ENCODE measurements around the gene SCARB2. TPM values are rescaled to one million over a fixed set of nuclear protein-coding genes. Genes with fewer than 3 reads are reported as not detected.

Gene SCARB2
- total RNA-seq, 1 donor from 2014 or later = 330 TPM

GRCh38 chr4:76216975-76217814, 3.6 kb upstream of the SCARB2 start:
- Mint-ChIP-seq H3K4me1 (ENCODE audit: low read depth, unreplicated experiment) (peaks cover 29% of the 10 kb centered on the region), H3K27ac (ENCODE audit: unreplicated experiment) (peak overlapping the region; percentile 66), H3K4me3 (ENCODE audit: unreplicated experiment) (peak overlapping the region; percentile 70), H3K27me3 (ENCODE audit: unreplicated experiment) (peaks cover 14% of the 10 kb centered on the region), H3K36me3 (ENCODE audit: unreplicated experiment) (peaks cover 6% of the 10 kb centered on the region), H3K9me3 (ENCODE audit: unreplicated experiment) (peaks cover 16% of the 10 kb centered on the region)
- TF ChIP-seq CTCF (IDR thresholded peaks at IDR 0.05; ENCODE audit: partially characterized antibody, unreplicated experiment) = no peak
- DNase-seq = no peak

- TF ChIP-seq CTCF (IDR thresholded peaks at IDR 0.05; ENCODE audit: partially characterized antibody, unreplicated experiment) = no peak
- peaks cover 6% of the 10 kb centered on the region for H3K36me3 Mint-ChIP-seq (ENCODE audit: unreplicated experiment)
- DNase-seq = no peak
- H3K27ac Mint-ChIP-seq (ENCODE audit: unreplicated experiment) = no peak overlapping the region
- H3K27me3 Mint-ChIP-seq (ENCODE audit: unreplicated experiment) = peaks cover 14% of the 10 kb centered on the region
- peaks cover 16% of the 10 kb centered on the region for H3K9me3 Mint-ChIP-seq (ENCODE audit: unreplicated experiment)
- no peak overlapping the region for H3K4me3 Mint-ChIP-seq (ENCODE audit: unreplicated experiment)
- peaks cover 32% of the 10 kb centered on the region for H3K4me1 Mint-ChIP-seq (ENCODE audit: low read depth, unreplicated experiment)
Measured at GRCh38 chr4:76216524-76216923, 2.9 kb upstream of the SCARB2 start.

GRCh38 chr4:76215077-76215476, 1.5 kb upstream of the SCARB2 start:
- TF ChIP-seq CTCF (IDR thresholded peaks at IDR 0.05; ENCODE audit: partially characterized antibody, unreplicated experiment) = no peak
- no peak overlapping the region for H3K4me3 Mint-ChIP-seq (ENCODE audit: unreplicated experiment)
- peaks cover 6% of the 10 kb centered on the region for H3K36me3 Mint-ChIP-seq (ENCODE audit: unreplicated experiment)
- DNase-seq = no peak
- H3K9me3 Mint-ChIP-seq (ENCODE audit: unreplicated experiment) = peaks cover 19% of the 10 kb centered on the region
- H3K27ac Mint-ChIP-seq (ENCODE audit: unreplicated experiment) = no peak overlapping the region
- peaks cover 14% of the 10 kb centered on the region for H3K27me3 Mint-ChIP-seq (ENCODE audit: unreplicated experiment)
- H3K4me1 Mint-ChIP-seq (ENCODE audit: low read depth, unreplicated experiment) = peaks cover 41% of the 10 kb centered on the region

- peaks cover 14% of the 10 kb centered on the region for H3K27me3 Mint-ChIP-seq (ENCODE audit: unreplicated experiment)
- no peak for DNase-seq
- TF ChIP-seq CTCF (IDR thresholded peaks at IDR 0.05; ENCODE audit: partially characterized antibody, unreplicated experiment) = no peak
- H3K4me1 Mint-ChIP-seq (ENCODE audit: low read depth, unreplicated experiment) = peaks cover 46% of the 10 kb centered on the region
- peaks cover 19% of the 10 kb centered on the region for H3K9me3 Mint-ChIP-seq (ENCODE audit: unreplicated experiment)
- peak overlapping the region; percentile 92 for H3K4me3 Mint-ChIP-seq (ENCODE audit: unreplicated experiment)
- peak overlapping the region; percentile 82 for H3K27ac Mint-ChIP-seq (ENCODE audit: unreplicated experiment)
- H3K36me3 Mint-ChIP-seq (ENCODE audit: unreplicated experiment) = peaks cover 6% of the 10 kb centered on the region
Measured at GRCh38 chr4:76214177-76214675, 602 bp upstream of the SCARB2 start.

- Mint-ChIP-seq H3K4me3 (ENCODE audit: unreplicated experiment) (peak overlapping the region; percentile 96), H3K9me3 (ENCODE audit: unreplicated experiment) (peaks cover 19% of the 10 kb centered on the region), H3K36me3 (ENCODE audit: unreplicated experiment) (peaks cover 6% of the 10 kb centered on the region), H3K4me1 (ENCODE audit: low read depth, unreplicated experiment) (peaks cover 57% of the 10 kb centered on the region), H3K27me3 (ENCODE audit: unreplicated experiment) (peaks cover 14% of the 10 kb centered on the region), H3K27ac (ENCODE audit: unreplicated experiment) (peak overlapping the region; percentile 96)
- no peak for TF ChIP-seq CTCF (IDR thresholded peaks at IDR 0.05; ENCODE audit: partially characterized antibody, unreplicated experiment)
- no peak for DNase-seq
Measured at GRCh38 chr4:76212851-76213414, 691 bp downstream of the SCARB2 start.

All from glutamatergic neuron (in vitro differentiated cells).